CD4-positive, alpha-beta T cell treated with Interleukin-15 for 1 hour (primary cell): ENCODE results near the gene SLC4A1AP.
"Not testable (repeated sequence)": the region's sequence is repeated elsewhere in the genome, so short reads cannot be mapped to it uniquely, and the experiment has no call there.

Source experiments
- DNase-seq: peaks from one replicate; pipeline ENCODE4 v3.0.0-alpha.2; 2020

Gene SLC4A1AP

DNA sequence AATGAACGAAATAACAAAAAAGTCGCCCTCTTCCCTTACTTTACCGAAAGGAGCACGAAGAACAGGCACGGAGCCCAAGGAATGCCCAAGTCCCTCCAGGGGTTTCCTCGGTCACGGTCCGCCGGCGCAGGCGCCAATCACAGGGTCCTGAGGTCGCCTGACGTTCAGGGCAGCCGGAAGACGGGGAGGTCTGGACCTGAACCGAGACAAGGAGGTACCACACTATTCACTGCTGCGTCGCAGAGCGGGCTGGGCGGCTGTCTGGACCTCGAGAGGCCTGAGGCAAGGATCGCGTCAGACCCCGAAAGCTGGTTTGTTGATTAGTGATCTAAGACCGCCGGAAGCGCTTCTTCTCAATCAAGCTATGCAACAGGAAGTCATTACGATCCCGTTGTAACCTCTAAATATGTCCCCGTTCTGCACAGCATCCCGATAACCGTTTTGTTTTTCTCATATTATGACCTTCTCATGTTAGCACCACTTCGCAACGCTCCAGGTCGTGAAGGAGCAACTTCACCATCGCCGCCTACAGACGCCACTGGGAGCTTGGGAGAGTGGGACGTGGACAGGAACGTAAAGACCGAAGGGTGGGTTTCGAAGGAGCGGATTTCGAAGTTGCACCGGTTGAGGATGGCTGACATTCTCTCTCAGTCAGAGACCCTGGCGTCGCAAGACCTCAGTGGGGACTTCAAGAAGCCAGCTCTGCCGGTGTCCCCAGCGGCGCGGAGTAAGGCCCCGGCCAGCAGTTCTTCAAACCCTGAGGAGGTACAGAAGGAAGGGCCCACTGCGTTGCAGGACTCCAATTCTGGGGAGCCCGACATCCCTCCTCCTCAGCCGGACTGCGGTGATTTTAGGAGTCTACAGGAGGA is at the start of gene SLC4A1AP, which contains the start of gene SUPT7L:
TSS of gene SLC4A1AP (plus strand) at position 605 of the 869 bp plus-strand sequence. CDS start at position 631, 26 bp downstream.
TSS of gene SUPT7L (minus strand) at position 330 of the 869 bp plus-strand sequence. CDS start 1,422 bp downstream, outside the sequence.
- peak; percentile 74 for DNase-seq

GRCh38 chr2:27613985-27614384 is 49.7 kb upstream of the SLC4A1AP start:
- no peak for DNase-seq

DNA sequence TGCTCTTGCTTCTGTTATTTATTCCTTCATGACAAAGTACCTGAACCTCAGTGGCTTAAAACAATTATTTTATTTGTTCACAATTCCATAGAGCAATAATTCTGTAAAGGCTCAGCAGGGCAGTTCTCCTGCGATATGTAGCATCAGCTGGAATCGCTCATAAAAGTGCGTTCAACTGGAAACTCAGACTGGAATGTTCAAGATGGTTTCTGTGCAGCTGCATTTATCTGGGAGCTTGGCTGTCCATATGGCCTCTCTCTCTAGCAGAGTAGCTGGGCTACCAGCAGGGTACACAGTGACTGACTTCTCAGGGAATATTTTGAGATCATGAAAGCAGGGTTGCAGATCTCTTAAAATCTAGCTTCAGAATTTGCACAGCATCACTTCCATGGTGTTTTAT is 48.4 kb upstream of the SLC4A1AP start:
- DNase-seq: no peak

GRCh38 chr2:27621524-27621923 is 42.2 kb upstream of the SLC4A1AP start:
- DNase-seq: no peak

GRCh38 chr2:27622921-27623384 is 40.7 kb upstream of the SLC4A1AP start:
- no peak for DNase-seq

DNA sequence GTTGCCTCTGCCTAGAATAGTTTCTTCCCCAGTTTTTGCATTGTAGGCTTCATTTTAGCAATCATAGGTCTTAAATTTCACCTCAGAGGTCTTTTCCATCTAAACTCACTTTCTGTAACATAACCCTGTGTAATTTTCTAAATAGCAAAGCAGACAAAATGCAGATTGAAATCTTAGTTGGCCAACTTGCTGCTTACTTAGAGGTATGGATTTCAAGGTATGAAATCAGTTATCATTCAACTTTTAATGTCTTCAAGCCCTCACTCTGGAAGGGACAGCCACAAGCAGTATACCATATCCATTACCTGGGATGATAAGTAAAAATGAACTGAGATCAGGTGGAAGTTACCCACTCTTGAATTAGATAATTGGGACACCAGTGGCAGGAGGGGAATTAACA is 38.7 kb upstream of the SLC4A1AP start:
- no peak for DNase-seq

DNA sequence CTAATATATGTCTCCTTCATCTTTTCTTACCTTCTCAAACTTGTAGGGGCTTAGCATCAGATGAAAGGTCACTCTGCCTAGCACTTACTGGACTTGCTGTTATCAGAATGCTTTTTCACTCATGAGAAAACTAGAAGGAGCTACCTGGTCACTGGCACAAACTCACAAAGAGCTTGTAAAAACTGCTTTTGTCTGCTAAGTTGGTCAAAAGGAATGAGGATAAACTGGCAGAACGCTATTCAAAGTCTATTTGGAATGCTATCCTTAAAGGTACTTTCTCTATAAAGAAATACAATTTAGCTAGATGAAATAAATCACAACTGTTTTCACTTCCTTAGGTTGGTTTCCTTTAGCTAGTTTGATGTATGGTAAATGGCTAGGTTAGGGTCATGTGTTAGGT is 37.4 kb upstream of the SLC4A1AP start:
- not testable (repeated sequence) for DNase-seq

- DNase-seq: not testable (repeated sequence)
Observed at GRCh38 chr2:27626921-27627320, 36.8 kb upstream of the SLC4A1AP start.

- DNase-seq: no peak
Observed at GRCh38 chr2:27627963-27628766, 35.5 kb upstream of the SLC4A1AP start.

DNA sequence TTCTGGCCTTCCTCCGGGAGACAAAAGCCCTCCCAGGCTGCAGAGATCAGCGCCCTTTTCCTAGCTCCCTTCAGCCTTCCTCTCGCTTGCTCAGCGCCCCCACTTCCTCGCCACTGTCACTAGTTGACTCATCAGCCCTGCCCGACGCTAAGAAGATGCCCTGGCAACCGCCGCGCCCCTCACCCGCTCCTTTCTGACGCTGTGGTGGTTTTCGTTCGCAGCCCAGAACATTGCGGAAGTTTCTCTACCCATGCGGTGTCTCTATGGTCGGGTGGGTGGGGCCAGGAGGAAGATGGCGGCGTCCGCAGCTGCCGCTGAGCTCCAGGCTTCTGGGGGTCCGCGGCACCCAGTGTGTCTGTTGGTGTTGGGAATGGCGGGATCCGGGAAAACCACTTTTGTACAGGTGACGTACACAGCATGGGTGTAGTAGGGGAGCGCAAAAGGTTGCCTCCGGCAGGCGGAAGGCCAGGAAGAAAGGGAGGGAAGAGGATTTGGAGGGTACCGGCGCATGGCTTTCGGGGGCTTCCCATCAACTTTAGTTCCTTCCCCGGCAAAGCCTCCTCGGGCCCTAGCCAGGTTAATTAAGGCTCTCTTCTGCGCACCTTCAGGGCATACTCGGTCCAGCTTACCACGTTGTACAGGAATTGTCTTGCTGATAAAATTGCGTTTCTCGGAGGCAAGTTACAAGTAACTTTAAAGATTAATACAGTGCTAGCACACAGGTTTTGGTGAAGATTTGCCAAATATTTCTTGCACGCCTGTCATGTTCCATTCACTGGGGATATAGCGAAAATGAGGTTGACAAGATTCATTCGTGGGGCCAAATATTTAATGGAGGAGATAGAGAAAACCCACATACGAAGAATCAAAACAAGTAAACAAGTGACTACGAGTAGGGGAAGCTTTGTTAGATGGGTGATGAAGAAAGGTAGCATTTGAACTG is 34.7 kb upstream of the SLC4A1AP start, which contains the start of the genes CCDC121 and GPN1:
TSS of gene CCDC121 (minus strand) at position 246 of the 943 bp plus-strand sequence. CDS start 1,213 bp downstream, outside the sequence.
TSS of gene GPN1 (plus strand) at position 284 of the 943 bp plus-strand sequence. CDS start at position 293, 9 bp downstream.
- DNase-seq: peak; percentile 94

- not testable (repeated sequence) for DNase-seq
Observed at GRCh38 chr2:27630257-27630656, 33.4 kb upstream of the SLC4A1AP start.

GRCh38 chr2:27634291-27634690 is 29.4 kb upstream of the SLC4A1AP start:
- DNase-seq: no peak

DNA sequence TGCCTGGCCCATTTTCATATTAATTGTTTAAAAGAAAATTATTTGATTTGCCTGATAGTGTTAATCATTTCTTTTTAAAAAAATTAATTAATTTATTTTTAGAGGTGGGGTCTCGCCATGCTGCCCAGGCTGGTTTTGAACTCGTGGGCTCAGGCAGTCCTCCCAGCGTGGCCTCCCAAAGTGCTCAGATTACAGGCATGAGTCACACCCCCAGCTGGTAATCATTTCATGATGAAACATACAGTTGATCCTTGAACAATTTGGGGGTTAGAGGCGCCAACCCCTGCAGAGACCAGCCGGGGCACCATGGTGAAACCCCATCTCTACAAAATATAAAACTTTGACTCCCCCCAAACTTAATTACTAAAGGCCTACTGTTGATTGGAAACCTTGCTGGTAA is 26.9 kb upstream of the SLC4A1AP start:
- DNase-seq: no peak

- DNase-seq: no peak
Observed at GRCh38 chr2:27638037-27638637, 25.6 kb upstream of the SLC4A1AP start.

DNA sequence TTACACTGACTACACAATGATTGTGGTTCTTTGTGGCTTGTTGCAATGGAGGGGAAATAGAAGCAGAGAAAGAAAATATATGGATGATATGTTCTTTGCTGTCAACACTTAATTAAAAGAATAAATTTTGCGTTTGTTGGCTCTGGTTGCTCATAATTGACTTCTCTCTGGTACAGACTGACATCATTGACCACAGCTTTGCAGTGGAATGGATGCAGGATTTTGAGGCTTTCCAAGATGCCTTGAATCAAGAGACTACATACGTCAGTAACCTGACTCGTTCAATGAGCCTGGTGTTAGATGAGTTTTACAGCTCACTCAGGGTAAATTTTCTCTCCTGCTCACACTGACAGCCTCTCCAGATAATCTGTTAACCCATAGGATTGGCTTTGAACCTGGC is 25.0 kb upstream of the SLC4A1AP start:
- no peak for DNase-seq

DNA sequence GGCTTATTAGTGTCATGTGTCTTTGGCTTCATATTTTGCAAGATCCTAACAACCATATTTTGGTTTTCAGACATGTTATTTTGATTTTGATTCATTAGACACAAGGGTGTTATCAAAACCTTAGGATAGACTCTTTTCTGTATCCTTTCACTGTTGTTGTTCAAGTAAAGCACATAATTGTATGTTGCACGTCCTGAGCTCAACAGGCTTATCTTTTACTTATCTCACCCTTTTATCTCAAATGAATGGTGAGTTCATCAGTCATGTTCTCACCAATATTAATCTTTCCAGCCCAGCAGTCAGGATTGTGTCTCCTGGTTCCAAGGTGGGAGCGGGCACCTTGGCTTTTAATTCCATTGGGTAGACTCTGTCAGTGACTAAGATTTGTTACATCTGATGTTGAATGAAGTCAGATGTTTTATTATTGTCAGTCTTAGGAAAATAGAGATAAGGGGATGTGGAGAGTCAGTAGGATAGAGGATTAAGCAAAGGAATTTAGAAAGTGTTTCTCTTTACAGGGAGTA is 22.9 kb upstream of the SLC4A1AP start:
- no peak for DNase-seq

GRCh38 chr2:27645197-27645596 is 18.5 kb upstream of the SLC4A1AP start:
- no peak for DNase-seq

- no peak for DNase-seq
Observed at GRCh38 chr2:27647289-27647688, 16.4 kb upstream of the SLC4A1AP start.

DNA sequence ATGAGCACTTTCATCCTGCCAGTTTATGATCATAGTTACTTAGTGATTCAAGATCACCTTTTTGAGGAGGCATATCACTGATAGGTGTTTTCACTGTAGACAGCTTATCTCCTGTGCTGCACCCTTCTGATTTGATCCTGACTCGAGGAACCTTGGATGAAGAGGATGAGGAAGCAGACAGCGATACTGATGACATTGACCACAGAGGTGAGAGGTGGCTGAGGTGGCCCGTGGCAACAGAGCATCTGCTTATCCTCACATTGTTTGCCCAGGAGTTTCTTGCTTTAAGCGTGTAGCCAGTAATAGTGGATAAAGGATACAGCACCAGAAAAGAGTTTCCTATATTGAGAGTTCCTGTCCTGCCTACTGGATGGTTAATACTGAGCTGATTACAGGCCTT is 16.0 kb upstream of the SLC4A1AP start:
- no peak for DNase-seq

- no peak for DNase-seq
Observed at GRCh38 chr2:27651056-27651455, 12.6 kb upstream of the SLC4A1AP start.

GRCh38 chr2:27652341-27652740 is 11.3 kb upstream of the SLC4A1AP start:
- DNase-seq: no peak
